Stomach (tissue), 4 donors: ENCODE measurements around the gene PSRC1.

Experiments used
- EP300 ChIP-seq: sonication (generic); formaldehyde crosslinking; IDR thresholded peaks from one replicate; pipeline ENCODE4 v1.6.1; 2017; ENCODE audit warnings: antibody characterized with exemption
- POLR2AphosphoS5 ChIP-seq, 3 donors: sonication (generic); formaldehyde crosslinking; IDR thresholded peaks; one replicate each; pipeline ENCODE4 v1.6.1; 2016; ENCODE audit warnings: antibody characterized with exemption in 3 of 3
- TF ChIP-seq, protein P1 (sequence below), 7 experiments: fragments of 450-650 bp in 4 of 7; fragments of 200-600 bp in 3 of 7; sonication (generic) in 3 of 7; IDR thresholded peaks; one replicate each; pipeline ENCODE4 v1.5.1; 2016 to 2019; ENCODE audit warnings: antibody characterized with exemption in 7 of 7, control low read depth in 2 of 7, mild to moderate bottlenecking in 1 of 7

DNA sequence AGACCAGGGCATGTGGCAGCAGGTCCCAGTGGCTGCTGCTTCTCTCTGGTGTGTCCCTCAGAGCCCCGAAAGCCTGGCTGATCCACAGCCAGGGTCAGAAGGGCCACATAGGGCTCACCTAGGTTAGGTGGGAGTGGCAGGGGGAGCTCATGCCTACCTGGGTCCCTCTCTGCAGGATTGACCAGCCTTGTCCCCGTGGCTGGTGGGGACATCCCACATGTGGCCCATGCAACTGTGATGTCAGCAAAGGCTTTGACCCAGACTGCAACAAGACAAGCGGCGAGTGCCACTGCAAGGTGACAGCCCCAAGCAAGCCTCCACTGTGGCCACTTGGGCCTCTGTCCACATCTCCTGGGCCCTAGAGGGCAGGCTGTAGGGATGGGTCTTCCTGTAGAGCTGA, 17.9 kb downstream of the PSRC1 start:
- no peak for TF ChIP-seq POLR2AphosphoS5 (IDR thresholded peaks at IDR 0.05)
- TF ChIP-seq, protein P1, sequence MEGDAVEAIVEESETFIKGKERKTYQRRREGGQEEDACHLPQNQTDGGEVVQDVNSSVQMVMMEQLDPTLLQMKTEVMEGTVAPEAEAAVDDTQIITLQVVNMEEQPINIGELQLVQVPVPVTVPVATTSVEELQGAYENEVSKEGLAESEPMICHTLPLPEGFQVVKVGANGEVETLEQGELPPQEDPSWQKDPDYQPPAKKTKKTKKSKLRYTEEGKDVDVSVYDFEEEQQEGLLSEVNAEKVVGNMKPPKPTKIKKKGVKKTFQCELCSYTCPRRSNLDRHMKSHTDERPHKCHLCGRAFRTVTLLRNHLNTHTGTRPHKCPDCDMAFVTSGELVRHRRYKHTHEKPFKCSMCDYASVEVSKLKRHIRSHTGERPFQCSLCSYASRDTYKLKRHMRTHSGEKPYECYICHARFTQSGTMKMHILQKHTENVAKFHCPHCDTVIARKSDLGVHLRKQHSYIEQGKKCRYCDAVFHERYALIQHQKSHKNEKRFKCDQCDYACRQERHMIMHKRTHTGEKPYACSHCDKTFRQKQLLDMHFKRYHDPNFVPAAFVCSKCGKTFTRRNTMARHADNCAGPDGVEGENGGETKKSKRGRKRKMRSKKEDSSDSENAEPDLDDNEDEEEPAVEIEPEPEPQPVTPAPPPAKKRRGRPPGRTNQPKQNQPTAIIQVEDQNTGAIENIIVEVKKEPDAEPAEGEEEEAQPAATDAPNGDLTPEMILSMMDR (IDR thresholded peaks at IDR 0.05) = no peak
- no peak for TF ChIP-seq EP300
